ENCODE measurements around the gene HCFC1R1.
"Not testable (repeated sequence)": the region's sequence is repeated elsewhere in the genome, so short reads cannot be mapped to it uniquely, and the experiment has no call there.

The HCFC1R1 gene

DNA sequence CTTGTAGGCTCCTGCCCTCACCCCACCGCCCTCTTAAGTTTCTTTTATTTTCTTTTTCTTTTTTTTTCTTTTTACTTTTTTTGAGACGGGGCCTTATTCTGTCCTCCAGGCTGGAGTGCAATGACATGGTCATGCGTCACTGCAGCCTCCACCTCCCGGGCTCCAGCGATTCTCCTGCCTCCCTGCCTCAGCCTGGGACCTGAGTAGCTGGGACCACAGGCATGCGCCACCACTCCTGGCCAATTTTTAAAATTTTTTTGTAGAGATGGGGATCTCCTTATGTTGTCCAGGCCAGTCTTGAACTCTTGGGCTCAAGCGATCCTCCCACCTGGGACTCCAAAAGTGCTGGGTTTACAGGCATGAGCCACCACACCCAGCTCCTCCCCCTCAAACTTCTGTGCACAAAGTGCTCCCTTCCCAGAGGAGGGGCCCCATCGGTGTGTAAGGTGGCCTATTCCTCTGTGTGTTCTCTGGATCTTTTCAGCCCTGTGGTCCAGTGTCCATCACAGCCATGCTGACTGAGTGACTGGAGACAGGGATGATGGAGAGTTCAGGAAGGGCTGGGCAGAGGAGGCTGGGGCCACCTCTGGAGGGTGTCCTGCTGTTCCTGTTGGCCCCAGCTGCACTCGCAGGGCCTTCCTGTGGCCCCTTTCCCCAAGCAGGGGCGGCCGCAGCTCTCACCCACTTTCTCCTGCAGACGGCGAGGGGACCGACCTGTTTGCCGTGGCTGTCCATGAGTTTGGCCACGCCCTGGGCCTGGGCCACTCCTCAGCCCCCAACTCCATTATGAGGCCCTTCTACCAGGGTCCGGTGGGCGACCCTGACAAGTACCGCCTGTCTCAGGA is 32.8 kb upstream of the HCFC1R1 start:
- no peak for DNase-seq

DNA sequence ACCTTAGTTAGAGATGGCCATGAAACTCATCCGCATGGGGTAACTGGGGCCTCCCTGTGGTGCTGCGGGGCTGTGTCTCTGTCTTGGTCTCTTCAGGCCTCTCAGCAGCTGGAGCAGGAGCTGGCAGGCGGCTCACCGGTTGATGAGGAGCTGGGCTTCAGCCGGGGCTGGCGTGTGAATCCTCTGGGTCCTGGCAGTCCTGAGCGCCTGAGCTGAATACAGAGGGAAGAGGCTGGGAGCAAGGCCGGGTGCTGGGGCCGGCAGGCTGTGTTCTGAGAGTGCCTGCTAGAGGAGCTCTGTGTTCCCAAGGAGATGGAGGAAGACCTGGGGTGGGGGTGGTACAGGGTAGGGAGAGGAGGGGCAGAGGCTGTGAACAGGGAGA is 32.0 kb upstream of the HCFC1R1 start:
- DNase-seq: not testable (repeated sequence)

DNA sequence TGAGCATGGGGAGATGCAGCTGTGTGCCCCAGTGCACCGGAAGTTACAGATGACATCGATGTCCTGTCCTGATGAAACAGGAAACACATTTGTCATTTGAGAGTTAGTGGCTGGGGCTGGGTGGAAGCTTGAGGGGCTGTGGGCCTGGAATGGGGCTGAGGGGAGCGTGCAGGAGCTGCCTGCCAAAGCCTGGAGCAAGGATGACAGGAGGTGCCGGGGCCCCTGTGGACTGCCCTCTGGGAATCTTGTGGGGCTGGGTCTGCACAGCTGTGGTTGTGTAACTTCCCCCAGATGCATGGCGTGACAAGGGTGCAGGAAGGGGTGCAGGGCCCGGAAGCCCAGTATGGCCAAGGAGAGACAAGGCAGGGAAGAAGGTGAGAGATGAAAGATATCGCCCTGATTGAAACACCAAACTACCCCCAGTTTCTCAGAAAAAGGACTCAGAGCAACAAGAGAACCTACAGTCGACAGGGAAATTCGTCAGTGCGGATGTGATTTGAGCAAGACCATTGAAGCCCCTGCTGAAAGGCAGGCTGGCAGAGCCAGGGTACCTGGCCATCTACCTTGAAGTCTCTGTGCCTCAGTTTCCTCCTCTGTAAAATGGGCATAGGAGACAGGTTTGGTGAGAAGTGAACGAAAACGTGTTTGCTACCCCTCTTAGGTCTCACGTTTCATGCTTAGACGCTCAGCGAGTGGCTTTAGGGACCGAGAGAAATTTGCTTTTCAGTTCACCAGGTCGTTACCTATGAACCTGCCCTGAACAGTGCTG is 31.4 kb upstream of the HCFC1R1 start:
- no peak for DNase-seq

DNA sequence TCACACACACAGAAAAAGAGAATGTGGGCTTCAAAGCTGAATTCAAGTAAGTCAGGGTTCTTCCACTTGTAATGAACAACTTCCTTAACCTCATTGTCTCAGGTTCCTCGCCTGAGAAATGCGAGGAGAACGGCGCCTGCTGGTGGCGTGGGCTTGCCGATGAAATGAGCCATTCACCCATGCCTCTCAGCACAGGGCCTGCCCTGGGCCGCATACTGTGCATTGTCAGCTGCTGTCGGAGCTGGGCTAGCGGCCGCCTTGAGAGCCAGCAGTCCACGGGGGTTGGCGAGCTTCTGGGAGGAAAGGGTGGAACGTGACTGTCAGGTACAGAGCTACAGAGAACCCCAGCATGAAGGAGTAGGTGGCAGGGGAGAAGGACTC is 29.6 kb upstream of the HCFC1R1 start:
- DNase-seq: not testable (repeated sequence)

DNA sequence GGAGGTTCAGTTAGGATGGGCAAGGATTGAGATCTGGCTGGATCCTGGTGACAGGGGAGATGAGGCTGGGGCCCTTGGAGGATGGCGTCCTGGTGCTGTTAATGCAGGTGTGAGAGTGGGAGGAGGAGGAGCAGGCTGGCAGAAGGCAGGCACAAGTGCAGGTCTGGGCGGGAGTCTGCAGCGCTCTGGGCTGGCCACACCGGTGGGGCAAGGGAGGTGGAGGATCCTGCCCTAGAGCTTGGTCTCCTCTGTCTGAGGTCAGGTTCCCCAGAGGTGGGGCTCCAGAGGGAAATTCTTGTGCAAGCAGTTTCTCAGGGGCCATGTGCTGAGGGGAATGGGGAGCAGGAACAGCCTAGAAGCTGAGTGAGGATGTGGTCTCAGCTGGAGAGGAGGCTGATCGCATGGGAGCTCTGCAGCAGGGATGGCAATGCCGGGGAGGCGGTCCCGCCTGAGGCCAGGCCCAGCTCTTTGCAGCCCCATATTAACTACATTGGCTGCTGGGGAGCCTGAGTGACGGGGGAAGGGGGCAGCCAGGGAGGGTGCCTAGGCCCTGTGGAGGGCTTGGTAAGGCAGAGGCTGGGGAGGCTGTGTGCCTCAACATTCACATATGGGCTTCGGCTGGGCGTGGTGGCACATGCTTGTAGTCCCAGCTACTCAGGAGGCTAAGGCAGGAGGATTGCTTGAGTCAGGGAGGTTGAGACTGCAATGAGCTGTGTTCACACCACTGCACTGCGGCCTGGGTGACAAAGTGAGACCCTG is 29.0 kb upstream of the HCFC1R1 start:
- not testable (repeated sequence) for DNase-seq

DNA sequence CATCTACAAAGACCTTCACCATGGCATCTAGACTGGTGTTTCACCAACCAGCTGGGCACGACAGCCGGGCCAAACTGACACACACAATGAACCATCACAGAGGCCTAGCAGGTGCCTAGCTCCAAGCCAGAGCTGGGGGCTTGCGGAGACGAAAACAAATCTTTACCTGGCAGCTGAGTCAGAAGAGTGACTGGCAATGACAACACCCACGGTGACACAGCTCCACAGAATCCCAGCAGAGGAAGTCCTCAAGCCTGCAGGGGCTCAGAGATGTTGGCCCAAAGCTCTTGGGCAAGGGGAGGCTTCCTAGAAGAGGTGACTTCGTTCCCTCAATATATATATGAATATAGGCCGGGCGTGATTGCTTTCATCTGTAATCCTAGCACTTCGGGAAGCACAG is 27.8 kb upstream of the HCFC1R1 start:
- no peak for DNase-seq

DNA sequence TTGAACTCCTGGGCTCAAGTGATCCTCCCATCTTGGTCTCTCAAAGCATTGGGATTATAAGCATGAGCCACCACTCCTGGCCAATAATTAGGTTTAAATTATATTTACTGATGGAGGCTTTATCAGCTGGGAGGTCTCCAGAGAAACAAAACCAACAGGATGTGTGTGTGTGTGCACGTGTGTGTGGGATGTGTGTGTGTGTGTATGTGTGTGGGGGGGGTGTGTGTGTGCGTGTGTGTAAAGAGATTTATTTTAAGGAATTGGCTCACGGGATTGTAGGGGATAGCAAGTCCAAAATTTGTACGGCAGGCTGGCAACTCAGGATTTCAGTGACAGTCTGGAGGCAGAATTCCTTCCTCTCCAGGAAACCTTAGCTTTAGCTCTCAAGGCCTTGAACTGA is 27.3 kb upstream of the HCFC1R1 start:
- no peak for DNase-seq

DNA sequence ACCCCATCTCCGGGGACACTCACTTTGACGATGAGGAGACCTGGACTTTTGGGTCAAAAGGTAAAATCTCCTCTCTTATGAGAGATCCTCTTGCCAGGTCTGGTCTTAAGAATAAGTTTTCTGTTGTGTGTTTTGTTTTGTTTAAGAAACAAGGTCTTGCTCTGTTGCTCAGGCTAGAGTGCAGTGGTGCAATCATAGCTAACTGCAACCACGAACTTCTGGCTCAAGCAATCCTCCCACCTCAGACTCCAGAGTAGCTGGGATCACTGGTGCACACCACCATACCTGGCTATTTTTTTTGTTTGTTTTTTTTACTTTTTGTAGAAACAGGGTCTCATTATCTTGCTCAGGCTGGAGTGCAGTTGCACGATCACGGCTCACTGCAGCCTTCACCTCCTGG is 26.7 kb upstream of the HCFC1R1 start:
- no peak for DNase-seq

DNA sequence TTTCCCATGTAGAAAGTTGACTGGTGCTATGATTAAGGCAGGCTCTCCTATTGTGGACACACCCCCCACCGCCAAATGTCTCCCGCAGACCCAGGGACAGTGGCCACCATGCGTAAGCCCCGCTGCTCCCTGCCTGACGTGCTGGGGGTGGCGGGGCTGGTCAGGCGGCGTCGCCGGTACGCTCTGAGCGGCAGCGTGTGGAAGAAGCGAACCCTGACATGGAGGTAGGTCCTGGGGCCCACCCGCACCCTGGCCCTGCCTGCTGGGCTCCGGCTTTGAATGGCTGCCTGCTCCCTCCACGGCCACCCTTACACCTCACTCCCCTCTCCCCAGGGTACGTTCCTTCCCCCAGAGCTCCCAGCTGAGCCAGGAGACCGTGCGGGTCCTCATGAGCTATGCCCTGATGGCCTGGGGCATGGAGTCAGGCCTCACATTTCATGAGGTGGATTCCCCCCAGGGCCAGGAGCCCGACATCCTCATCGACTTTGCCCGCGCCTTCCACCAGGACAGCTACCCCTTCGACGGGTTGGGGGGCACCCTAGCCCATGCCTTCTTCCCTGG is 26.3 kb upstream of the HCFC1R1 start:
- no peak for DNase-seq

DNA sequence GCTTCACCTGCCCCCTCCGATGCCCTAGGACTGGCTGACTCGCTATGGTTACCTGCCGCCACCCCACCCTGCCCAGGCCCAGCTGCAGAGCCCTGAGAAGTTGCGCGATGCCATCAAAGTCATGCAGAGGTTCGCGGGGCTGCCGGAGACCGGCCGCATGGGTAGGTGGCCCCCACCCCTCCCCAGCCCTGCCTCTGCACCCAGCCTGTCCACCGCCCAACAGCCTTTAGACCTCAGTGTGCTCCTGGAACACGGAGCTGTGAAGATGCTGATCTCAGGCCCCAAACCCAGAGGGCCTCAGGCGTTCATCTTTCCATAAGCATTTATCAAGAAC is 23.6 kb upstream of the HCFC1R1 start:
- DNase-seq: no peak

DNA sequence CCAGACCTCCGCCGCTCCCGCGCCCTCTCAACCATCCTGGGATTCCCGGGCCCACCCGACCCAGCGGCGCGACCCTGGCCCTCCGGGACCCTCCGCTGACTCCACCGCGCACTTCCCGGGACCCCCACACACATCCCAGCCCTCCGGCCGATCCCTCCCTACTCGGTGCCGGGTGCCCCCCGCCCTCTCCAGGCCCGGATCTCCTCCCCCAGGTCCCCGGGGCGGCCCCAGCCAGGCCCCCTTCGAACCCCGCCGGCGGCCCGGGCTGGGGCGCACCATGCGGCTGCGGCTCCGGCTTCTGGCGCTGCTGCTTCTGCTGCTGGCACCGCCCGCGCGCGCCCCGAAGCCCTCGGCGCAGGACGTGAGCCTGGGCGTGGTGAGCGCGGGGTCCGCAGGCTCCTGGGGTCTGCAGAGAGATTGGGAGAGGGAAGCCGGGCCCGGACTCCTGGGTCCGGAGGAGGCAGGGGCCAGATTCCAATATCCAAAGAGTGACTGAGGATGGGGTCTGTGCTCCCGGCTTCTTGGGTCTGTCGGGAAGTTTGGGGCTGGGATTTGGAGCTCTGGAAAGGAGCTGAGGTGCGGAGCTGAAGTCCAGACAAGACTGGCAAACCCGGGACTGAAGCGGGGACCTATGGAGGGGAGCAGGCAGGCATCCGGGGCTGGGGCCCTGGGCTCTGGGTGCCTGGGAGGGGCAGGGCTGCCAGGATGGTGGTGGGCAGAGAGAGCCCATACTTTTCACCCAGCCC is 23.1 kb upstream of the HCFC1R1 start:
- no peak for DNase-seq

DNA sequence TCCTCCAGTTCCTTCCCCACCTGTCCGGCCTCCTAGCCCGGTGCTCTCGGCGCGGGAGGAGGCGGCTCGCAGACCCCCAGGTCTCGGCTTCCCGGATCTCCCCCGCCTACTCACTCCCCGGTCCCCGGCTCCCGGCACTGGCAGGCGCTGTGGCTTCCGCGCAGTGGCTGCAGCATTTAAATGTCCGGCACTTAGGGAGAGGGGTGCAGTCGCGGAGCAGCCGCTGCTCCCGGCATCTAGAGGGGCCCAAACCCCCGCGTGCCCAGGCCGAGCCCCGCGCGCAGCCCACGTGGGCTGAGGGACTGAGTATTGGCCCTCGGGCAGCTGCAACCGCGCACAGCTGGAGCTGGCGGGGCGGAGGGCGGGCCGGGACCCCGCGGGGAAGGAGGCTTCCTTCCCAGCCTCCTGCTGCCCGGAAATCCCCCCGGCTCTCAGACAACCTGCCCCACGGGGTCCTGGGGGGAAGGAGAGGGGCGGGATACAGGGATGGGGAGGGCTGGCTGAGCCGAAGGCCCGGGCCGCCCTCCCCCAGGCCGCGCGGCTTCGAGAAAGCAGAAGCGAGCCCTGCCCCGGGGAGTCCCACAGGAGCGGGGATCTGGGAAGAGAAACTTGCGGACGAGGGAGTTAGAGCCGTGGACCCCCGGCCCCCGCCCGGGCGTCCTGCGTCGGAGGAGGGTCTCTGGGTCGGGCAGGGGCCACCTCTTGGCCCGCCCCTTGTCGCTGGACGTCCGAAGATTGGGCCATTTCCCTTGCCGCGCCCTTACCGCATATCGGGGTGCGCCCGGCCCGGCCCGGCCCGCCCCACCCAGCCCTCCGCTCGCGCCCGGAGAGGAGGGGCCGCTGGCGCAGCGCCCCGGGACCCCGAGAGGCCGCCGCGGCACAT is 22.3 kb upstream of the HCFC1R1 start, which contains the start of gene MMP25:
TSS of gene MMP25 (plus strand) at position 804 of the 883 bp plus-strand sequence. CDS start 357 bp downstream, outside the sequence.
- no peak for DNase-seq

DNA sequence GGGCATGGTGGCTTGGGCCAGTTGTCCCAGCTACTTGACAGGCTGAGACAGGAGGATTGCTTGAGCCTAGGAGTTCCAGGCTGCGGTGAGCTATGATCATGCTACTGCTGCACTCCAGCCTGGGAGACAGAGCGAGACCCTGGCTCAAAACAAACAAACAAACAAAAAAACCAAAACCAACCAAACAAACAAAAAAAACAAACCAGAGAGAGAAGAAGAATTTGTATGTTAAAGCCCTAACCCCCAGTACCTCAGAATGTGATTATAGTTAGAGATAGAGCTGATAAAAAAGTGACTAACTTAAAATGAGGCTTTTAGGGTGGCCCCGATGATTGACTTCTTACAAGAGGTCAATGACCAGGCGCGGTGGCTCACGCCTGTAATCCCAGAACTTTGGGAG is 21.0 kb upstream of the HCFC1R1 start:
- DNase-seq: no peak

DNA sequence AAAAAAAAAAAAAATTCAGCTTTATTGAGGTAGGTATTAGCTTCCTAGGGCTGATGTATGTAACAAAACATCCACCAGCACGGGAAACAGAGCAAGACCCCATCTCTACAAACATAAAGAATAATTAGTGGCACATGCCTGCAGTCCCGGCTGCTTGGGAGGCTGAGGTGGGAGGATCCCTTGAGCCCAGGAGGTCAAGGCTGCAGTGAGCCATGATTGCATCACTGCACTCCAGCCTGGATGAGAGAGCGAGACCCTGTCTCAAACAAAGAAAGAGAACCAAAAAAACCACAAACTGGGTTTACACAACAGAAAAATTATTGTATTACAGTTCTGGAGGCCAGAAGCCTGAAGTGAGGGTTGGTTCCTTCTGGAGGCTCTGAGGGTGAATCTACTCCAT is 18.6 kb upstream of the HCFC1R1 start:
- no peak for DNase-seq

DNA sequence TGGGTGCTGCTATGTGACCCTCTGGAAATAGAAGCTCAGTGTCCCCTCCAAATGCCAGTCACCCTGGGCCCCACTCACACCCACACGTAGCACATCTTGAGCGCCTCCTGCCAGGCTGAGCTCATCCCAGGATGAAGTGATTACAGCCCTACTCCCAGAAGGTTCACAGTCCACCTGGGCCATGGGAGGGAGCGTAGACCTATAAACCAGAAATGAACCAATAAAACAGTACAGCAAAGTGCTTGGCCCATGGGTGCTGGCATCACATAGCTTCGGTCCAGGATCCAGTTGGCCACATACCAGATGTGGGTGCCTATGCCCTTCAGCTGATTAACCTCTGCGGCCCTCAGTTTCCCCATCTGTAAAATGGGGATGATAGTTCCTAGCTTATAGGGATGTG is 15.2 kb upstream of the HCFC1R1 start:
- DNase-seq: no peak

DNA sequence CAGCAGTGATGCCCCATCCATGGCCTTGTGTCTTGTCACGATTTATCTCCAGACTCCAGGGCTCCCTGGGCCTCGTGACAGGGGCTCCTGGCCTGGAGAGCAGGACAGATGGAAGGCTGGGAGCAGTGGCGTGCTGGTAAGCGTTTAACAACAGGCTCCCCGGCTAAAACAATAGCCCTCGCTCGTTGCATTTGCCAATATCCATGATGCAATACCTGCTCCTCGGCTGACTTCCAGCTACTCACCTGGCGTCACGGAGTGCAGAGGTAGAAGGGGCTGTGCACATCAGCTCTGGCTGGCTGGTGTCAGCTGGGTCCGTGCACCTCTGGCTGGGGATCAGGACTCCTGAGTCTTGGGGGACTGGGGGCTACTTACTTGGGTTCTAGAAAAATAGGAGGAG is 14.5 kb upstream of the HCFC1R1 start:
- no peak for DNase-seq

DNA sequence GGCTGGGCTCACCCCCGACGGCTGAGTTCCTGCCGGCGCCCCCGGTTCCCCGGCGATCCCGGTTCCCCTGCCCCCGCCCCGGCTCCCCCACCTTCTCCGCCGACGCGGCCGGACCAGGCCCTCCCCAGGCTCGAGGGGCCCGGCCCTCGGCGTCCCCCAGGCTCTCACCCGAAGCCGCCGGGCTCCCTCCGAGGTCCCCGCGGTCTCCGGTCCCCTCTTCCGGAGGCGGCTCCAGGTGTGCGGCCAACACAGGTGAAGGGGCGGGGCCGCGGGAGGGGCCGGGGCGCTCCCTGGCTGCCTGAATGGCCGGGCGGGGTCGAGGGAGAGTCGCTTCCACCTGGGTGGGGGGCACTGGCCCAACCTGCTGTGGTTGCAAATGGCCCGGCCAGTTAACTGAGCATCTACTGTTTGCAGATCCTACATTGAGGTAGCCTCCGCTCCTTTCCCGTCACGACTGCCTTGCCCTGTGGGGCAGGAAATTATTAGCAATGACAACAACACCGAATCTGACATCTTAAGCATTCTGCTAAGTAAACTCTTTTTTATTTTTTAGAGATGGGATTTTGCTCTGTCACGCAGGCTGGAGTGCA is 13.1 kb upstream of the HCFC1R1 start, which contains the start of gene BICDL2:
TSS of gene BICDL2 (minus strand) at position 219 of the 590 bp plus-strand sequence. CDS start 1,448 bp downstream, outside the sequence.
- DNase-seq: no peak

DNA sequence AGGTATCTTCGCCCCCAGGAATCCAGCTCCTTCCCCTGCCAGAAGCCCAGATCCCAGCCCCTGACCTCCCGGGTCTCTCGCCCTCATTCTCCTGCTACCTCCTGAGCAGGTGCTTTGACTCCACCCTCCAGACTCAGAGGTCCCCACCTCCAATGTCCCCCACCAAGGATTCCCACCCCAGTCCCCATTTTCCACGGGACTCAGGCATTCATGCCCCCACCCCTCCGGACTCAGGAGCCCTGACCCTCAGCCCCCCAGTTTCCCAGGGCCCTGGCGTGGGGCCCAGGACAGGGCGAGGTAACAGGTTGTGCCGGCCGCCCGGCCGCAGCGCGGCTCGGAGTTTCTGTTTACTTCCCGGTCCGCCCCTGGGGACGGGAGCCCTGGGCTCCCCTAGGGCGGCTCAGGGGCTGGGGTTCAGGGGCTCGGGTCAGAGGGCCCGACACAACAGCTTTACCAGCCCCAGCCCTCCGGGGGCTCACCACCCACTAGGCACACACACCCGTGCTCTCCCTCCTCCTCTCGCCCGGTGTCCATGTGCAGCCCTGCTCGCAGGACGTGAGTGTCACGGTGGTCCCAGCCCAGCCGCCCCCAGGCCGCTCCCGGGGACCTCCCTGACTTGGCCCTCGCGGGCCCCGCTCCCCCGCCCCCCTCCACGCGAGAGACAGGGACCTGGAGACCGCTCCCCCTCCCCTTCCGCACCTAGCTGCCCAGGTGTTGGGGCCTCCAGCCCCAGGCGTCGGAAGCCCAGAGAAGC is 12.4 kb upstream of the HCFC1R1 start:
- no peak for DNase-seq

DNA sequence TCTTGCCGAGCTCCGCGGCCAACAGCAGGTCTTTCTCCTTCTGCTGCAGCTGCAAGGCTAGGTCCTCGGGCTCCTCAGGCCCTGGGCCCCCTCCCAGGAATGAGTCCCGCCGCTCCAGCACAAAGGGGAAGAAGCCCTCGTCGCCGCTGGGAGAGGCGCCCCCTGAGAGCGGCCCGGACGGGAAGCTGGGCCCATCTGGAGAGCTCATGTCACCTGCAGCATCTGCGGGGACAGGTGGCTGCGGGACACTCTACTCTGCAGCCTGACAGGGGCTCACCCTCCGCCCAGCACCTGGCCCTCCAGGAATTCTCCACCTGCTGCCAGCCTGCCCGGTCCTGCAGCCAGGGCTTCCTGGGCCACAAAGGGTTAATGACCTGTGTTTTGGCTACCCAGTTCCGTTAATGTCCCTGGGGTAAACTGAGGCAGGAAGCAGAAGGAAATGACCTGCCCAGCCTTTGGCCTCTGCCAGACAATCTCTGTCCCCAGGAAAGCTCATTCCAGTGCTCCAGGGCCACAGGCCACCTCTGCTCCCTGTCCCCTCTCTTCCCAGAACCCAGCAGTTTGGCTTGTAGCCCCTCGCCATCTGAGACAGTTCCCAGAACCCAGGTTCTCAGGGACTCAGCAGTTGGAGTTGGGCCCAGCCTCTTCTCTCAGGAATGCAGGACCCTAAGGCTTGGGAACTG is 11.7 kb upstream of the HCFC1R1 start:
- DNase-seq: no peak

DNA sequence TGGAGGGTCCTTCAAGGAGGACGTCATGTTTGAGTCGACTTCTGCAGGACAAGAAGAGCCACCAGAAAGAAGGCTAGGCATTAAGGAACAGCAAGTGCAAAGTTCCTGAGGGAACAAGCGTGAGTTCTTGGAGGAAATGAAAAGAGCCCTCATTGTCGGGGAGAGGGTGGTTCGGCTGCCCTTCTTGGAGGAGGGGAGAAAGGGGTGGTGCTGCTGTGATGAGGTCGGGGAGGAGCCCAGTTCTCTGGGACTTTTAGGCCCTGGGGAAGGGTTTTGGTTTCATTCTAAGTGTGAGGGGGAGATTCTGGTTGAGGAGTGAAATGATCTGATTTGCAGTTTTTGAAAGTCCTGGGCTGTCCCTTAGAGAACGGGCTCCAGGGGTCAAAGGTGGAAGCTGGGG is 8.9 kb upstream of the HCFC1R1 start:
- no peak for DNase-seq
